Hippocampal formation (tissue), 2 donors: ENCODE results near the gene TUBB.
"Not testable (repeated sequence)": the region's sequence is repeated elsewhere in the genome, so short reads cannot be mapped to it uniquely, and the experiment has no call there.

Experiments
- DNase-seq, 2 donors: peaks; one replicate each; lab custom pipeline; 2025; lab: John Stamatoyannopoulos, UW

The TUBB gene

DNA sequence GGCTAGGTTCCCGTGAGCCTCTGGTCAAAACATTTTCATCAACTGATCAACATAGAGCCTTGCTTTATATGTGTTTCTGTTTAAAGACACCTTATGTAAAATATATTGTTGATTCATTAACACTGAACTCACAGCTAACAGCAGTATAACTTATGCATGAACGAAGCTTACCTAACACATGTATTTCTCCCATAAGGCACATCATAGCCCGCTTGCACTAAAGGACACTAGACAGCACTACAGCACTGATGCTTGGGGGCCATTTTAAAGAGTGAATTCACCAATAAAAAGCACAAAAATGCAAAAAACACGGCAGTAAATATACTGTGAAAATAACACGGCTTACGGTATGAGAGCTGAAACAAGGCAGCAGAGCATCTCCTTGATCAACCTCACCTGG, 18.4 kb downstream of the TUBB start:
- no peak for DNase-seq

DNA sequence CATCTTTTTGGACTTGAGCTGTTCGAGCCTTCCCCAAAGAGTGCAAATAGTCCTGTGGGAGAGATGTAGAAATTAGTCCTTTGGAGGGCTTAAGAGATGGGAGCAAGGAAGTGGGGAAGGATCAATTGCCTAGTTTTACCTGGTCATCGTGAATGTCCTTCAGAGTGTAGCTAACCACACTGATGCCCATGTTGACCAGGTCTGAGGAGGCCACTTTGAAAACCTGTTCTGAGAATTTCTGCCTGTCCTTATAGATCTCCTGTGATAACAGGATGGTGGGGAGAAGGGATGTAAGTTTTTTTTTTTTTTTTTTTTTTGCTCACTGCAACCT, 20.4 kb downstream of the TUBB start:
- DNase-seq = no peak

DNA sequence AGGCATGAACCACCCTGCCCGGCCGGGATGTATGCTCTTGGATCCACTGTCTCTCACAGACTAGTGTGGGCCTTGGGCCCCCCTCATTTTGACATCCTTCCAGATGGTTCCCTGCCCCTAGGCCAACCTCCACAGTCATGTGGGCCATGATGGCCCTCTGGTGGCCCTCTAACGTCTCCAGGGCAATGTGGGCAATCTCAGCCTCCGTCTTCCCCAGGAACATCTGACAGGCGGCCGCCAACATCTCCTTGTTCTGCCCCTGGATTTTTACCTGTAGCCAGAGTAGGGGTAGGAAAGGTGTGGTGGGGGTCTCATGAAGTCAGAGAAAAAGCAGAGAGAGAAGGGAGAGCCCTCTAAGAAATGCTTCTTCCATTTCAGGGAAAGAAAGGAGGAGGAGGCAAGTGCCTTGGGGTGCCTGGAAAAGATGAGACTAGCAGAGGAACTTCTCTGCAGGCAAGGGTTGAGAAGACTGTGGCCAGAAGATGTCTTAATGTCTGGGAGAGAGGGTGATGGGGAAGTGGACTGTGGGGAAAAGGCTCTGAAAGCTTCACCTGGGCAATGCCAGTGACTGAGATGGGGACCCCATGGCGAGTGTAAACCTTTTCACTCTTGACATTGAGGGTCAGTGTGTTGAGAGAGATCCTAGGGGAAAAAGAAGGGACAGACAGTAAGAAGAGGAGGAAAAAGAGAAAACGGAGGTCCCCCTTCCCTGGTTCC, 21.1 kb downstream of the TUBB start:
- no peak for DNase-seq

DNA sequence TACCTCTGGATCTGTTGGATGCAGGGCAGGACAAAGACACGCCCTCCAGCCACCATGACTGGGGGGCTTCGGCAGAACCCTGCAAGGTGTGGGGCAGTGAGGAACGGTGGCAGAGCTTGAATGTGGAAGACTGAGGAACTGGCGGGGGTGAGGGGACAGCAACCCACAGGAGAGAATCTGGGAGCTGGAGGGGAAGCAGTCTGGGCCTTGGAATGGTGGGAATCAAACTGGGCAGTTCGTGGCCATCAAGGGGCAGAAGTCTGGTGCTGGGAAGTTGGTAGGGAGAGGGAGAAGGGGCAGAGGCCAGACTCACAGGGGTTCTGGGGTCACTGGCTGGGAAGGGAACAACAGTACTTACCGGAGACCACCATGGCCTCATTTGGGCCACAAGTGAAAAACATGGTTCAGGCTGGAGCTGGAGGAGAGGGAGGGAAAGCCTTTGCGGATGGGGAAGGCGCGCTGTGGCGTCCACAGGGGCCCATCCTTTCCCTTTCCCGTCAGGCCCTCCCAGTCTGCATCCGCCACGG, 21.7 kb downstream of the TUBB start:
- no peak for DNase-seq

DNA sequence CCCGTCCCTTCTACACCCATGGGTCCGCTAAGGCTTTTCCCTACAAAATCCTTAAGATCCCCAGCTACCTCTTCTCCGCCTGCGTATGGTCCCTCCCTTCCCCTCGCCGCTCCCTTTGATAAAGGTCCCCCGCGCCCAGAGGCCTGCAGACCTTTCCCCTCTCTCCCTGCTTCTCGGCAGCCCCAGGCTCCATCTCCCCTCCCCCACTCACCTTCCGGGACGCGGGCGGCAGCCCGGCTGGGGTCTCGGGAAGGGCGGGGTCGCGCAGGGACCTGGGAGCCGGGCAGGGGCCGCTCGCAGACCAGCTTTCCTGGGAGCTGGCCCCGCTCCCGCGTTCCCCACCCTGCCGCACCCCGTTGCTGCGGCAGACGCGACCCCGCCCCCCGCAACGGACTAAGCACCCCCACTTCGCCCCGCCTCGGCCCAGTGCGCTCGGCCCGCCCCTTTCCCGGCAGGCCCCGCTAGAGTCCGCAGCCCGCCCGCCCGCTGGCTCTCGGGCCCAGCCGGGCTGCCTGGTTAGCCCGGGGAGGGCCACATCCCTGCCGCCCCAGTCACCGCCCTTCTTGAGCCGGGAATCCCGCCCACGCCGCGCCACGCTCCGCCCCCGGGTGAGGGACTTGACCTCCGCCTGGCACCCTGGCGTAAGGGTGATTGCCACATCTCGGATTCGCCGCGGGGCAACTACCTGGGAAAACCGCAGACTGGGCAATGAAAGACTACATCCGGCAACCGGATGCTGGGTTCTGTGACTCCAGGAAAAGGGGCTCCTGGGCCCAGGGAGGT, 22.4 kb downstream of the TUBB start, which contains the start of gene FLOT1:
FLOT1 (minus strand) TSS at position 372 of the 783 bp plus-strand sequence. CDS start 498 bp downstream, outside the sequence.
- DNase-seq = peak; percentile 79 to 91

DNA sequence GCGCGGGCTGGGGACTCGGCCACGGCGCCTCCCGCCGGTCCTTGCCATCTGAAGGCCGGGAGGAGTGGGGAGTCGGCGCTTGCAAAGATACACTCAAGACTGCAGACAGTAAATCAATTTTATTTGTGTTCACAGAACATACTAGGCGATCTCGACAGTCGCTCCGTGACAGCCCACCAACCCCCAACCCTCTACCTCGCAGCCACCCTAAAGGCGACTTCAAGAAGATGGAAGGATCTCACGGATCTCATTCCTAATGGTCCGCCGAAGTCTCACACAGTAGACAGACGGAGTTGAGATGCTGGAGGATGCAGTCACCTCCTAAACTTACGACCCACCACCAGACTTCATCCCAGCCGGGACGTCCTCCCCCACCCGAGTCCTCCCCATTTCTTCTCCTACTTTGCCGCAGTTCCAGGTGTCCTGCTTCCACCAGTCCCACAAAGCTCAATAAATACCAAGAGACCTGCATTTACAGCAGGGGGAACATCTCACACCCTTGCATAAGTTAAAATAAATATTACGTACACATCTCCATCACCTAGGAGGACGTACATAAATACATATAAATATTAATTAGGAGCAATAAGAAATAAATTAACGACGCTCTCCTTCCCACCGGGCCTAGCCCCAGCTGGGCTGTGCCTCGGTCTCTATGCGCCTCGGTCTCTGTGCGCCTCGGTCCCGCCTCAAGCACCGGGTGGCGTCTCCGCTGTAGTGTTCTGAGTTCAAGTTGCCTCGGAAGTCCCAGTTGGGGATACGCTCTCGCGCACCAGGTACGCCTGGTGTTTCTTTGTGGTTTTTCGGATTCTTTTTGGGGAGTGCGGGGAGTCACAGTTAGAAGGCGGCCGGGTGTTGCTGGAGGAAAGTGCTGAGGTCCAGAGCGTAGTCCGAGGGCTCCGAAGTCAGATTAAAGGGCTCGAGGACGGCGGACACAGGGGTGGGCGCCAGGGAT, 23.2 kb downstream of the TUBB start:
- no peak for DNase-seq

DNA sequence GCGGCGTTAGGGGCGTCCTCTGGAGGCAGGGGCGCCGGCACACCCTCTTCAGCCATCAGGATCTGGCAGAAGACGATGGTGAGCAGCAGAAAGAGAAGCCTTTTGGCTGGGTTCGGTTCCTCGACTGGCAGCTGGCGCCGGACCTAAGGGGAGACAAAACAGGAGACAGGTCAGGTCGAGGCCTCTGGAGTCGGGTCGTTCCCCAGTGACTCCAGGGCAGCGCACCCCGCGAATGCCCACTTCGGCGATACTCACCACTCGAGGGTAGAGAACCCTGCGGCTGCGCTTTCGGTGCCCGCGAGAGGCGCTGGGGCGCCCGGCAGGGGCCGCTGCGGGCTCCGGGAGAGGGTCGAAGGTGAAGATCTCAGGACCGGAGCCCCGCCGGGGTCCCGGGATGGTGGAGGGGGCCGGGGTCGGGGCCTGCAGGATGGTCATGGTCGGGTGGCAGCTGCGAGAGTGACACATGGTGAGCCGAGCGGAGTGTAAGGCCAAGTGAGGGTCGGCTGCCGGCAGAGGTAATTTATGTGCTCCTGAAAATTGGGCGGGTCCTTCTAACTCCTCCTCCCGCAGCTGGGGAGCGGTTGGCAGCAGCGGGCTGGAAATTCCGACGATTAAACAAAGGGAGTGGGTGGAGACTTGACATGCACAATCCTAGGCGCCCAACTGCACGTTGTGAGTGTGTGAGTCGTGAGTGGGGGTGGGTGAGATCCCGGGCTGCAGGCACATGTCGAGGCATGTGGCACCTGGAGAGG, 24.1 kb downstream of the TUBB start, which contains the start of gene IER3:
IER3 (minus strand) TSS at position 494 of the 752 bp plus-strand sequence; CDS start at position 465, 29 bp downstream.
- DNase-seq = peak; percentile 31 to 46

DNA sequence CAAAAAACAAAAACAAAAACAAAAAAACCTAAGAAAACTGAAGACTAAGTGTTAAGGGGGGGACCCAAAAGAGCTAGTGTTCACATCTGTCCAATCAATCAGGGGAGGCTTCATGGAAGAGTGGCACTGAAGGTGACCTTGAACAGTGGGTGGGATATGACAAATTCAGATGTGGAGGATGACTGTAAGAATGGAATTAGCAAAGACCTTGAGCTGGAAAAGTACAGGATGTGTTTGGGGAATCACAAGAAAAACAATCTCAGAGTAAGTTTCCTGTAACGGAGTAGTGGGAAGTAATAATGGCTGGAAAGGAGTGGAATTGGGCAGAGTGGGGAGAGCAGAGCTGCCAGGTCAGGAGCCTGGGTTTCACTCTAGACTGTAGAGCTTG, 27.1 kb downstream of the TUBB start:
- DNase-seq = no peak

DNA sequence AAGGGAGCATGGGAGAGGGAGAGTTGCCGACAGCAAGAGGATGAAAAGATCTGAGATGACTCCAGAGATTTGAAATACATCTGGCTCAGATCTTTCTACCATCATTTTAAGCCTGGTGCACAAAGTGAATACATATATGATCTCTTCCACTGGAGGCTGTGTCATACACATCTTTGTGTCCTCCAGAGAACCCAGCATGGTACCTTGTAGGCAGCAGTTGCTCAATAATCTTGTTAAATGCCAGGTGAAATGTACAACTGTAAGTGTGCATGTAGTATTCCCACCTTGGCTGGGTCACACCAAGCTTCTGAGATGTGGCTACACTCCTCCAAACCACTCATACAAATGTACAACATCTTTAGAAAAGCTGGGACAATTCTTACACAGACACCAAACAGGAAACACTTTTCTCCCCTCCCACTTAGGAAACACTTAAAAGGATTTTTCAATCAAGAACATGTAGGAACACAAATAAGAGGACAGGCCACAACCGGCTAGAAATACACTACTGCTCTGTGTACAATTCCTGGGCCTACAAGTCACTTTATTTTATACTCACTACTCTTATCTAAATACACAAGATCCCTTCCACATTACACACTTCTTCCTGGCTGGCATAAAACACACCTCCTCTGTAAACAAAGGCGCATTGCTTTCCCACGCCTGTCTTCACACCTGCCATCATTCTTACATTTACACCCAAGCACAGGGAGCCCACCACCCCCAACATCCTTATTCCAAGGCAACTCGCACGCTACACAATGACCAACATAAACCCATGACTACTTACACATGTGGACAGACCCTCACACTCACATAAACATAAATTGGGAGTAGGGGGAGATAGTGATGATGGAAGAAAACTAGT, 28.0 kb downstream of the TUBB start:
- DNase-seq = no peak

DNA sequence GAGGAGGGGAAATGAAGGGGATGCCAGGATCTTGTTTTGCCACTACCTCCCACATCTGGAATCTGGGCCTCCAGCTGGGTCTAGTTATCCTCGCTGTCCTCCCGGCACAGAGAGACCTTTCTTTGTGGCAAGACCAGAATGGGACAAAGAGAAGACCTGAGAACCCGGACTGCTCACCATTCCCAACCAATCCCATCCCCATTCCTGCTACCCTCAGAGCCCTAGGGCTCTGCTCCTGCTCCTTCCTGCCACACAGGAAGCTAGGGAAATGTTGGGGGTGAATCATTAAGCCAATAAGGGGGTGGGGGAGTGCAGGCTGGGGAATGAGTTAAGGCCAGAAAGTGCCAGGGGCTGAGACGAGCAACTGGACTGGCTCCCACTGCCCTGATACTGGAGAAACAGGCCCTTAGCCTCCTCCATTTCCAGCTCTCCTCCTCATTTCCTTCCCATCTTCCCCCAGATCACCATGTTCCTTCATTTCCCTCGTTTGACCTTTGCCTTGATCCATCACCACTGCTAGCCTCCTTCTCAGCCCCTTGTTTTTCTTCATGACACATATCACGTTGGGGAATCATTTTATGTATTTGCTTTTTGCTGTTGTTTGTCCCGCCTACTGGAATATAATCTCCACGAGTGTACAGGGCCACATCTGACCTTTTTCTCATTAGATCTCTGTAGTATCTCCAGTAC, 28.8 kb downstream of the TUBB start:
- DNase-seq = no peak

DNA sequence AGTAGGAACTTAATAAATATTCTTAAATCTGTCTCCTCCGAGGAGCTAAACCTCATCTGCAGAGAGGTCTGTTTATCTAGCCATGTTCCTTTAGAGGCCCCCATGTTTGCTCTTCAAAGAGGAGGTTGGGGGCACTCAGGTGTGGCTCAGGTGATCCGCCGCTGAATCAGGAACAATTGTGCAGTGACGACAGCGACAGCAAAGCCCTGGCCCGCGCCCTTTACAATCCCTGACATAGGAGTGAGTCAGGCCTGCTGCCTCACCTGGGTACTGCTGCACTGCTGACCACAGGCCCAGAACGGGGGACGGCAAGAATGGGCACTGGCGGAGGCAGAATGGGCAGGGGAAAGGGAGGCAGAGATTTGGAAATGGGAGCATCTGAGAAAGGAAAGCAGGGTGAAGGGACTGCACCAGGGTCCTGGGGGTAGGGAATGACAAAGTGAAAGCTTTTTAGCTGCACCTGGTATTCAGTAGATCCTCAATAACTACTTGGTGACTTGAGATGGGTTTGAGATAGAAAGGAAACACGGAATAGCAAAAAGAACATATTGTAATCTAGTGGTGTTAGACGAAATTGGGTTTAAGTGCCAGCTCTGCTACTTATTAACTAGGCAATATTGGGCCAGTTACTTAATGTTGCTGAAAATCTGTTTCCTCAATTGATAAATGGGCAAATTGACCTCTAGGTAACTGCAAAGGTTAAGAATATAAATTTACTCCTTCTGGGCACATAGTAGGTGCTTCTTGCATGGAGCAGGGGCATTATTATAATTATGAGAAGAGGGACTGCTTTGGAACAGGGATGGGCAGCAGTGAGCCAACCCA, 29.6 kb downstream of the TUBB start:
- no peak for DNase-seq

DNA sequence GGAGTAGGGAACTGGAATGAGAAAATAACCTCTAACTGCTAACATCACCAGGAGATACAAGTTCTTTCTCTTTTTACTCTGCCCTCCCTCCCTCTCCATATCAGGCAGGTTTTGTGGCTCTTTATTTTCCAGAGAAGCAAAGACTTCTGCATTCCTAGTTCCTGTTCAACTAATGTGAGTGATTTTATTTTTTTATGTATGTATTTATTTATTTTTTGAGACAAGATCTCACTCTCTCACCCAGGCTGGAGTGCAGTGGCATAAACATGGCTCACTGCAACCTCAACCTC, 30.2 kb downstream of the TUBB start:
- no peak for DNase-seq

DNA sequence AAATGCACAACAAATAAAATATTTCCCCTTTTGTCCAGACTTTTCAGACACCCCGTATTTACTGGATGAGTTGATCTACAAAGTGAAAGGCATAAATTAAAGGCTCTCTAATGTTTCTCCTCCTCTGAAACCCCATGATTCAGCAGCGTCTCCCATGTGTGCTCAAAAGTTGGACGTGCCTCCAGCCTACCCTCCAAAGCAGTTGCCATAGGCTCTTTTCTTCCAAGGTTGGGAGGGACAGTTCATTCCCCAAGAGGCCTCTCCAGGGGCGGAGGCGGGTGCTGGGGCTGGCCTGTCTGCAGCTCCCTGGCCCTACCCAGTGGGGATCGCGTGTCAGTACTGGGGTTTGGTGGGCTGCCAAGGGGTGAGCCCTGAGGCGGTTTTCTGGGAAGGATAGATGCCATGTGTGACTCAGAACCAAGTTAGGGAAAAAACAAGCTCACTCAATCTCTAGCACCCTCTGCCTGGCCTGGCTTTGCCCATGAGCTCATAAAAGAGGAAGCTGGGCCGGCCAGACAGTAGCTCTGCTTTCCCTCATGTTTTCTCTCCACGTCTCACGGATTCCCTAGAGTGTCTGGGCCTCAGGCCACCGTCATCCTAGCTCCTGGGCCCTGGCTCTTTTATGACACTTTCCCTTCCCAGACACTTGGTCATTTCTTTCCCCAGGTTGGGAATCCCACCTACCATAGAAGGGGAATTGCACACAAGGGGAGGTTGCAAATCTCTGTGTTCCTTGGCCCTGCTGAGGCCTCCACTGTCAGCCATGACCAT, 32.2 kb downstream of the TUBB start:
- DNase-seq = peak in 1 of 2 donors; percentile 26

DNA sequence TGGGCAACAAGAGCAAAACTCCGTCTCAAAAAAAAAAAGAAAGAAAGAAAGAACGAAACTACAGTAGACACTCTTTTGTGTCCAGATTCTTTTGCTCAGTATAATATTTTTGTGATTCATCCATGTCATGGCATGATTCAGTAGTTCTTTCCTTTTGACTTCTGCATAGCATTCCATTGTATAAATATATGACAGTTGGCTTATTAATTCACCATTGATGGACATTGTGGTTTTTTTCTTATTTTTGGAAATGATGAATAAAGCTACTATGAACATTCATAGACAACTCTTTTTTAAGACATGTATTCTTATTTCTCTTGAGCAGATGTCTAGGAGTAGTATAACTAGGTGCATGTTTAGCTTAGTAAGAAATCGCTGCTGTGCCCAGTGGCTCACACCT, 34.5 kb downstream of the TUBB start:
- no peak for DNase-seq

DNA sequence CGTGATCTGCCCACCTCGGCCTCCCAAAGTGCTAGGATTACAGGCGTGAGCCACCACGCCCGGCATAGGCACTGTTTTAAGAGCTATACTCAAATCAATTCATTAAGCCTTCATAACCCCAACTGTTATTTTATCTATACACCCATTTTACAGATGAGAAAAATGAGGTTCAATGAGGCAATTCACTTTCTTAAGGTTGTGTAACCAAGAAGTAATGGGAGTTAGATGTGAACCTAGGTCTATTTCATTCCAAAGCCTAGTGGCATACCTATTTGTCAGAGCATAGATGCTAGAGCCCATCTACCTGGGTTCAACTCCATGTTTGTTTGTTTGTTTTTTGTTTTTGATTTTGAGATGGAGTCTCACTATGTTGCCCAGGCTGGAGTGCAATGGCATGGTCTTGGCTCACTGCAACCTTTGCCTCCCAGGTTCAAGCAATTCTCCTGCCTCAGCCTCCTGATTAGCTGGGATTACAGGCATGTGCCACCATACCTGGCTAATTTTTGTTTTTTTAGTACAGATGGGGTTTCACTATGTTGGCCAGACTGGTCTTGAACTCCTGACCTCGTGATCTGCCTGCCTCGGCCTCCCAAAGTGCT, 36.4 kb downstream of the TUBB start:
- not testable (repeated sequence) for DNase-seq

DNA sequence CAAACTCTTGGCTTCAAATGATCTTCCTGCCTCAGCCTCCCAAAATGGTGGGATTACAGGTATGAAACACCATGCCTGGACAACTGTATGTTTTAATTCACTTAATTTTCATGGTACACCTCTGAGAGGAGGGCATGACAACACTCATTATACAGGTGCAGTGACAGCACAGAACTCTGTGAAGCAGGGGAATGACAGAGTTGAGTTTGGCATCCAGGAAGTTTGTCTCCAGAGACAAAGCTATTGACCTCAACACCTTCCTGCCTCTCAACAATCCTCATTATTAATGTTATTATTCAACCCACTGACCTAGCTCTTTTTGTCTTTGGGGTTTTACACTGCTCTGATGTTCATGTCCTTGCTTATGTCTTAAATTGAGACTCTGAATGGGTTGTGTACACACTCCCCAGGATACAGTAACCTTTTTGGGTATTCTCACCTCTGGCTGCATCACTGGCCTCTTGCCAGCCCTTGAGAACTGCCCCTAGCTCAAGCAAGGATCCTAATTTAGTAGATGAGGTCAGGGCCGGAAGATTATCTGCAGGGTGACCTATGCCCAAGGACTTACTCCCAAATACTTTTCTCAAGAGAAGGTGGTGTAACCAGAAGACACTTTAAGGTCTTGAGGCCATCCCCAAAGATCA, 37.2 kb downstream of the TUBB start:
- DNase-seq = no peak

DNA sequence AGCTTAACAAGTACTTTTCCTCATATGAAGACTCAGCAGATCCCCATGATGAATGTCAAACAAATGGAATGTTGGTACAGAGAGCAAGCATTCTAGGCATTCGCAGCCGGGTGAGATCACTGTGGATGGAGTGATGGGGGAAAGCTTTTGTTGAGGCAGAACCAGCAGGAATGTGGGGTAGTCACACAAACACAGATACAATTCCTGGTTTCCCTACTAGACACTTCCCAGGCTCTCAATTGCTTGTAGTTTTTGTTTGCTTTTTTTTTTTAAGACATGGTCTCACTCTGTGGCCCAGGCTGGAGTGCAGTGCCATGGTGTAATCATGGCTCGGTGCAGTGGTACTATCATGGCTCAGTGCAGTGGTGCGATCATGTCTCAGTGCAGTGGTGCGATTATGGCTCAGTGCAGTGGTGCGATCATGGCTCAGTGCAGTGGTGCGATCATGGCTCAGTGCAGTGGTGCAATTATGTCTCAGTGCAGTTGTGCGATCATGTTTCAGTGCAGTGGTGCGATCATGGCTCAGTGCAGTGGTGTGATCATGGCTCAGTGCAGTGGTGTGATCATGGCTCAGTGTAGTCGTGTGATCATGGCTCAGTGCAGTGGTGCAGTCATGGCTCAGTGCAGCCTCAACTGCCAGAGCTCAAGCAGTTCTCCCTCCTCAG, 39.6 kb downstream of the TUBB start:
- no peak for DNase-seq
